Erythroblast (primary cell): ENCODE data around the gene LTBP4.

Experiments used
- GATA1 ChIP-seq: IDR thresholded peaks from 2 replicates; pipeline ENCODE4 v1.6.1; 2011; ENCODE audit warnings: low read depth, mild to moderate bottlenecking, control low read depth, low read length, moderate library complexity
- POLR2A ChIP-seq: IDR thresholded peaks from 2 replicates; pipeline ENCODE4 v1.6.1; 2011; ENCODE audit warnings: mild to moderate bottlenecking, low read length

- no peak for TF ChIP-seq POLR2A
- TF ChIP-seq GATA1, result no peak
These were observed 29.5 kb downstream of the LTBP4 start for GRCh38 chr19:40630571-40631160.
